B cell (primary cell): ENCODE results near the gene ANKRD23. TPM values are rescaled to one million over a fixed set of nuclear protein-coding genes. Genes with fewer than 3 reads are reported as not detected.

Source experiments
- ATAC-seq: fragments of 200-7000 bp; cut with Tn5 transposase; one replicate; pipeline ENCODE4 v1.10.0; 2021; ENCODE audit warnings: low read depth, mild to moderate bottlenecking, moderate number of reproducible peaks, moderate library complexity
- CTCF ChIA-PET: fragments of 350-600 bp; sonication (Branson Sonifier 250); formaldehyde crosslinking; loops from one replicate; lab custom pipeline; 2021; ENCODE audit warnings: antibody characterized with exemption, inconsistent platforms; lab: Charles Lee
- POLR2A ChIA-PET: fragments of 350-600 bp; sonication (Branson Sonifier 250); formaldehyde crosslinking; loops from one replicate; lab custom pipeline; 2021; ENCODE audit warnings: antibody characterized with exemption; lab: Charles Lee
- DNase-seq: peaks from one replicate; pipeline ENCODE4 v3.0.0; 2013
- H2AFZ ChIP-seq: 2 replicates; pipeline ENCODE4 v1.6.1; 2012; ENCODE audit warnings: mild to moderate bottlenecking, low read depth, low read length; ENCODE audit not compliant: insufficient read depth, poor library complexity, severe bottlenecking
- H3K27ac ChIP-seq, 2 donors: 1 replicate in 1 of 2; 2 replicates in 1 of 2; pipeline ENCODE4 v1.5.1; 2012 to 2013; ENCODE audit warnings: low read length in 2 of 2, mild to moderate bottlenecking in 2 of 2, moderate library complexity in 1 of 2
- H3K27me3 ChIP-seq, 4 experiments: fragments of 200-600 bp in 1 of 4; sonication (generic) in 1 of 4; replicated peaks in 1 of 4; 1 replicate in 2 of 4; 2 replicates in 2 of 4; pipeline versions ENCODE4 v1.6.1 to v1.7.0; 2013 to 2016; ENCODE audit warnings: low read length in 3 of 4, mild to moderate bottlenecking in 2 of 4, mixed read lengths in 1 of 4, moderate library complexity in 1 of 4; ENCODE audit not compliant: insufficient read depth in 4 of 4, control insufficient read depth in 3 of 4; ENCODE audit errors: control extremely low read depth in 1 of 4
- H3K36me3 ChIP-seq, 2 experiments: replicated peaks in 1 of 2; 1 replicate in 1 of 2; 2 replicates in 1 of 2; pipeline versions ENCODE4 v1.6.1 to v1.7.1; 2013; ENCODE audit warnings: low read length in 1 of 2; ENCODE audit not compliant: insufficient read depth in 2 of 2, control insufficient read depth in 1 of 2; ENCODE audit errors: control extremely low read depth in 1 of 2, extremely low read depth in 1 of 2
- H3K4me1 ChIP-seq, 2 donors: fragments of 200-600 bp in 1 of 2; sonication (generic) in 1 of 2; 1 replicate in 1 of 2; 2 replicates in 1 of 2; pipeline versions ENCODE4 v1.5.1 to v1.6.1; 2013 to 2017; ENCODE audit warnings: low read length in 2 of 2; ENCODE audit not compliant: control insufficient read depth in 2 of 2, insufficient read depth in 2 of 2
- H3K4me2 ChIP-seq: replicated peaks from 2 replicates; pipeline ENCODE3; 2012; ENCODE audit warnings: mild to moderate bottlenecking, low read depth, low read length; ENCODE audit not compliant: poor library complexity, severe bottlenecking
- H3K4me3 ChIP-seq, 5 experiments: fragments of 200-600 bp in 1 of 5; sonication (generic) in 1 of 5; 1 replicate in 3 of 5; 2 replicates in 2 of 5; pipeline versions ENCODE4 v1.5.1 to v1.7.0; 2011 to 2016; ENCODE audit warnings: low read length in 4 of 5, mild to moderate bottlenecking in 4 of 5, low read depth in 2 of 5, control low read depth in 1 of 5, moderate library complexity in 1 of 5; ENCODE audit not compliant: insufficient read depth in 1 of 5; ENCODE audit errors: control extremely low read depth in 1 of 5, extremely low read depth in 1 of 5
- H3K79me2 ChIP-seq: fragments of 200-600 bp; sonication (generic); one replicate; pipeline ENCODE4 v1.6.0; 2016; ENCODE audit warnings: low read length; ENCODE audit not compliant: control insufficient read depth, insufficient read depth
- H3K9ac ChIP-seq: fragments of 200-600 bp; sonication (generic); 2 replicates; pipeline ENCODE4 v1.6.1; 2017; ENCODE audit warnings: mild to moderate bottlenecking, low read length, moderate library complexity
- H3K9me3 ChIP-seq, 3 donors: one replicate each; pipeline versions ENCODE4 v1.6.1 to v1.7.1; 2013; ENCODE audit warnings: low read length in 2 of 3; ENCODE audit not compliant: control insufficient read depth in 2 of 3, insufficient read depth in 1 of 3; ENCODE audit errors: control extremely low read depth in 1 of 3
- H4K20me1 ChIP-seq: 2 replicates; pipeline ENCODE4 v1.6.0; 2012; ENCODE audit warnings: mild to moderate bottlenecking, low read length; ENCODE audit not compliant: insufficient read depth, control insufficient read depth, poor library complexity, severe bottlenecking
- H3K27ac Mint-ChIP-seq: one replicate; pipeline ENCODE4 v1.8.0; 2021; ENCODE audit warnings: mixed read lengths
- H3K27me3 Mint-ChIP-seq: one replicate; pipeline ENCODE4 v1.8.0; 2021; ENCODE audit warnings: mixed read lengths
- H3K4me1 Mint-ChIP-seq: one replicate; pipeline ENCODE4 v1.8.0; 2021; ENCODE audit warnings: mixed read lengths
- H3K4me3 Mint-ChIP-seq: one replicate; pipeline ENCODE4 v1.8.0; 2021; ENCODE audit warnings: mixed read lengths
- H3K9me3 Mint-ChIP-seq: one replicate; pipeline ENCODE4 v1.8.0; 2022; ENCODE audit warnings: mixed read lengths; ENCODE audit not compliant: insufficient read depth
- CTCF ChIP-seq: fragments of 200-600 bp; IDR thresholded peaks from one replicate; pipeline ENCODE4 v1.8.0; 2022; ENCODE audit warnings: antibody characterized with exemption, mild to moderate bottlenecking
- EZH2 ChIP-seq: IDR thresholded peaks from 2 replicates; pipeline ENCODE4 v1.6.1; 2012; ENCODE audit warnings: borderline replicate concordance, low read depth, mild to moderate bottlenecking, moderate library complexity, low read length; ENCODE audit not compliant: insufficient read depth, poor library complexity, severe bottlenecking
- WGBS: methylation state at CpG from one replicate; pipeline ENCODE4 v1.1.5; 2013; ENCODE audit warnings: missing lambda C conversion rate; ENCODE audit not compliant: insufficient coverage; 5-methylcytosine and 5-hydroxymethylcytosine counted together
- intact Hi-C: fragments of 100-400 bp; cut with micrococcal nuclease; formaldehyde crosslinking; loops from one replicate; pipeline ENCODE4 v1.10.0; 2022
- polyA plus RNA-seq: library from polyadenylated mRNA; depleted of rRNA; stranded (reverse); fragments of >200 nt; gene quantifications from 2 replicates; pipeline ENCODE4 v1.2.3, GENCODE V29; 2012
- total RNA-seq, 2 donors: library from RNA; stranded (reverse); fragments of 120-200 nt in 1 of 2; gene quantifications; 1 replicate in 1 of 2; 2 replicates in 1 of 2; pipeline versions ENCODE4 v1.2.3 to v1.2.4, GENCODE V29; 2013 to 2022

Gene ANKRD23
- total and polyA plus RNA-seq, 2 donors (not counting 1 experiment from before 2014, with no cell fraction given): 8.8 to 11.3 TPM

- H3K36me3 ChIP-seq: no peaks in the 10 kb centered on the region
- no peak for ATAC-seq
- intact Hi-C loops: no loop called here
- no peak overlapping the region for H2AFZ ChIP-seq
- no peak overlapping the region for H3K27ac Mint-ChIP-seq
- no peak overlapping the region for H3K4me3 ChIP-seq
- ChIA-PET POLR2A (no interaction called here), CTCF (no interaction called here)
- H3K4me1 Mint-ChIP-seq: peaks cover 8% of the 10 kb centered on the region
- TF ChIP-seq CTCF (no peak), EZH2 (no peak)
- H3K79me2 ChIP-seq: no peaks in the 10 kb centered on the region
- H4K20me1 ChIP-seq: no peaks in the 10 kb centered on the region
- H3K9ac ChIP-seq: no peak overlapping the region
- H3K9me3 Mint-ChIP-seq: no peaks in the 10 kb centered on the region
- no peaks in the 10 kb centered on the region for H3K9me3 ChIP-seq
- no peak overlapping the region for H3K4me3 Mint-ChIP-seq
- H3K4me1 ChIP-seq: peaks cover 7% of the 10 kb centered on the region in 2 donors
- H3K4me2 ChIP-seq: no peak overlapping the region
- no peak overlapping the region for H3K27ac ChIP-seq
- H3K27me3 ChIP-seq: peaks cover 0 to 13% (median 0%) of the 10 kb centered on the region in 4 experiments
- H3K27me3 Mint-ChIP-seq: peaks cover 4% of the 10 kb centered on the region
- 98% methylated on average over 15 of the region's 18 CpGs for WGBS
- DNase-seq: no peak
Measured at GRCh38 chr2:96879545-96880040, 35.8 kb upstream of the ANKRD23 start.

- intact Hi-C loops: no loop called here
- Histone ChIP-seq H3K4me2 (no peak overlapping the region), H3K9ac (no peak overlapping the region), H3K27me3 (peaks cover 0 to 10% (median 0%) of the 10 kb centered on the region in 4 experiments), H2AFZ (no peak overlapping the region), H3K36me3 (no peaks in the 10 kb centered on the region), H3K79me2 (no peaks in the 10 kb centered on the region), H3K27ac (no peak overlapping the region), H3K9me3 (no peaks in the 10 kb centered on the region), H3K4me1 (peaks cover 13% of the 10 kb centered on the region in 2 donors), H4K20me1 (no peaks in the 10 kb centered on the region), H3K4me3 (no peak overlapping the region)
- ATAC-seq (no peak), DNase-seq (no peak)
- no peak overlapping the region for H3K27ac Mint-ChIP-seq
- peaks cover 4% of the 10 kb centered on the region for H3K27me3 Mint-ChIP-seq
- no peaks in the 10 kb centered on the region for H3K9me3 Mint-ChIP-seq
- peaks cover 14% of the 10 kb centered on the region for H3K4me1 Mint-ChIP-seq
- ChIA-PET POLR2A (no interaction called here), CTCF (no interaction called here)
- TF ChIP-seq CTCF (no peak), EZH2 (no peak)
- WGBS: 93% methylated on average over 22 of the region's 22 CpGs
- H3K4me3 Mint-ChIP-seq: no peak overlapping the region
Measured at GRCh38 chr2:96878796-96879544, 35.1 kb upstream of the ANKRD23 start.
